Mammary epithelial cell (primary cell): ENCODE measurements around the gene ARHGAP25.

ENCODE experiments used
- EZH2 ChIP-seq: IDR thresholded peaks from 2 replicates; pipeline ENCODE4 v1.6.1; 2012; ENCODE audit warnings: low read length, inconsistent platforms, borderline replicate concordance
- TF ChIP-seq, protein P1 (sequence below), 2 donors: IDR thresholded peaks in 1 of 2; conservative IDR thresholded peaks in 1 of 2; 2 replicates each; pipeline ENCODE4 v1.5.1; 2011 to 2012; ENCODE audit warnings: inconsistent platforms in 2 of 2, low read length in 2 of 2, mild to moderate bottlenecking in 2 of 2, control low read depth in 1 of 2, low read depth in 1 of 2; ENCODE audit not compliant: insufficient read depth in 1 of 2; ENCODE audit errors: extremely low read depth in 1 of 2

DNA sequence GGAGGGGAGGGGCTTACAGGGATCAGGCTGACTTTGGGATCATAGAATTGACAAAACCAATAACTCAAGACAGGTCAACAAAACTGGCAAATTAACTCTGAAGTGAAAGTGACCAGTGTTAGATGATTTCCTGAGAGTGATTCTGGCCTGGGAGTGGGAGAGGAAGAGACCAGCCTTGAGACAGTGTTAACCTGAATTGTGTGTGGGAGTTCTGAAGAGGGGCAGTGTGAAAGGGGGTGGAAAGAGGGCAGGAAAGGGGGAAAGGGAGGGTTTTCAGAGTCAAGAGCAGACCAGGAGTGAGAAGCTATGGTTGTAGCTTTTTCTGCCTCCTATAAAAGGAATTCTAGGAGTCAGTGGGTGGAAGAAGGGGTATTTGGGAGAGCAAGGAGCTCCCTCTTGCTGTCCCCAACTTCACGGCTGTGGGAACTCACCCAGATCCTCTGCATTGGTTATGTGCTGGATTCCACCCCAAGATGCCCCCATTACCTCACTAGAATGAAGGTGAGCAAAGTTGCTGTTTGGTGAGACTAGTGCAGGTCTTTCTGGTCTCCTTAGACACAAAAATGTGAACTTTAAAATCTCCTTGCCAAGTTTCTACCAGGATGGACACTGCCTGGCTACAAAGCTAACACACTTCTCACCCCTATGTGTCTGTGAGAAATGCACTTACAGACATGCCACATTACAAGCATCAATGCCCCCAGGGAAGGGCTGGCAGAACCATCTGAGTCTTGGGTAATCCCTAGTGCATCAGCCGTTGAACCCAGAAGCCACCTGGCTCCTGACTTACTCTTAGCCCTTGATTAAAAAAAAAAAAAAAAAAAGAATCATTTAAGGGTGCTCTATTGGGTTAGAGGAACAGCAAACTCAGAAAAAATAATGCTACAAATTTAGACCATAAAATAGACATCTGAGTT is 75.0 kb downstream of the ARHGAP25 start:
- TF ChIP-seq, protein P1, sequence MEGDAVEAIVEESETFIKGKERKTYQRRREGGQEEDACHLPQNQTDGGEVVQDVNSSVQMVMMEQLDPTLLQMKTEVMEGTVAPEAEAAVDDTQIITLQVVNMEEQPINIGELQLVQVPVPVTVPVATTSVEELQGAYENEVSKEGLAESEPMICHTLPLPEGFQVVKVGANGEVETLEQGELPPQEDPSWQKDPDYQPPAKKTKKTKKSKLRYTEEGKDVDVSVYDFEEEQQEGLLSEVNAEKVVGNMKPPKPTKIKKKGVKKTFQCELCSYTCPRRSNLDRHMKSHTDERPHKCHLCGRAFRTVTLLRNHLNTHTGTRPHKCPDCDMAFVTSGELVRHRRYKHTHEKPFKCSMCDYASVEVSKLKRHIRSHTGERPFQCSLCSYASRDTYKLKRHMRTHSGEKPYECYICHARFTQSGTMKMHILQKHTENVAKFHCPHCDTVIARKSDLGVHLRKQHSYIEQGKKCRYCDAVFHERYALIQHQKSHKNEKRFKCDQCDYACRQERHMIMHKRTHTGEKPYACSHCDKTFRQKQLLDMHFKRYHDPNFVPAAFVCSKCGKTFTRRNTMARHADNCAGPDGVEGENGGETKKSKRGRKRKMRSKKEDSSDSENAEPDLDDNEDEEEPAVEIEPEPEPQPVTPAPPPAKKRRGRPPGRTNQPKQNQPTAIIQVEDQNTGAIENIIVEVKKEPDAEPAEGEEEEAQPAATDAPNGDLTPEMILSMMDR (conservative IDR thresholded peaks at IDR 0.05 in 1 of 2, IDR thresholded peaks at IDR 0.05 in 1 of 2; ENCODE audit: extremely low read depth in 1 of 2, insufficient read depth in 1 of 2, low read depth in 1 of 2, low read length in 2 of 2) = no peak
- no peak for TF ChIP-seq EZH2
